HG03060 (cell line): Measurements from ENCODE around the gene DMRT1.

Experiments used
- ATAC-seq: cut with Tn5 transposase; IDR thresholded peaks from one replicate; pipeline ENCODE4 v1.9.1; 2021; ENCODE audit warnings: low read depth, moderate number of reproducible peaks; ENCODE audit not compliant: unreplicated experiment

DMRT1 gene

DNA sequence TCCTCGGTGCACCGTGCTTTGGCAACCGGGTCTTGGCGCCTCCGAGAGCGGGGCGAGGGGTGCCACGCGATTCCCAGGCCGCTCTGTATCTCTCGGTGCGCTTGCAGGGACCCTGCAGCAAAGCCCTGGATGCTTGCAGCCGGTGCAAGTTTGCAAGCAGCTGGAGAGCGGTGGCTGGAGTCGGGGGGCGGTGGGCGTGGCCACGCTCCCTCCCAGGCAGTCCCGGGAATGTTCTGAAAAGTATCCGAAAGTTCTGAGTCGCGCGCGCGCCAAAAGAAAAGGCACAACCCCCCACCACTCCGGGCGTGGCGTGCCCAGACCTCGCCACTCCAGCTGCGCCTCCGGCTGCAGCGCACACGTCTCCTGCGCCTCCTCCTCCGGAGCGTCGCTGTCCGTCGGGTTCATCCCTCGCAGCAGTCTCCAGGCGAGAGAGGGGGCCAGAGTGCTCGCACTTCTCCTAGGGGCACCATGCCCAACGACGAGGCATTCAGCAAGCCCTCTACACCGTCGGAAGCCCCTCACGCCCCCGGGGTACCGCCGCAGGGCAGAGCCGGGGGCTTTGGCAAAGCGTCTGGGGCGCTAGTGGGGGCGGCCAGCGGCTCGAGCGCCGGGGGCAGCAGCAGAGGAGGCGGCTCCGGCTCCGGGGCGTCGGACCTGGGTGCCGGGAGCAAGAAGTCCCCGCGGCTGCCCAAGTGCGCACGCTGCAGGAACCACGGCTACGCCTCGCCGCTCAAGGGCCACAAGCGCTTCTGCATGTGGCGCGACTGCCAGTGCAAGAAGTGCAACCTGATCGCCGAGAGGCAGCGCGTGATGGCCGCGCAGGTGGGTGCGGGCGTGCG, at the start of gene DMRT1:
DMRT1 (plus strand) TSS at position 327 of the 839 bp plus-strand sequence; CDS start at position 469, 142 bp downstream.
- no peak for ATAC-seq

DNA sequence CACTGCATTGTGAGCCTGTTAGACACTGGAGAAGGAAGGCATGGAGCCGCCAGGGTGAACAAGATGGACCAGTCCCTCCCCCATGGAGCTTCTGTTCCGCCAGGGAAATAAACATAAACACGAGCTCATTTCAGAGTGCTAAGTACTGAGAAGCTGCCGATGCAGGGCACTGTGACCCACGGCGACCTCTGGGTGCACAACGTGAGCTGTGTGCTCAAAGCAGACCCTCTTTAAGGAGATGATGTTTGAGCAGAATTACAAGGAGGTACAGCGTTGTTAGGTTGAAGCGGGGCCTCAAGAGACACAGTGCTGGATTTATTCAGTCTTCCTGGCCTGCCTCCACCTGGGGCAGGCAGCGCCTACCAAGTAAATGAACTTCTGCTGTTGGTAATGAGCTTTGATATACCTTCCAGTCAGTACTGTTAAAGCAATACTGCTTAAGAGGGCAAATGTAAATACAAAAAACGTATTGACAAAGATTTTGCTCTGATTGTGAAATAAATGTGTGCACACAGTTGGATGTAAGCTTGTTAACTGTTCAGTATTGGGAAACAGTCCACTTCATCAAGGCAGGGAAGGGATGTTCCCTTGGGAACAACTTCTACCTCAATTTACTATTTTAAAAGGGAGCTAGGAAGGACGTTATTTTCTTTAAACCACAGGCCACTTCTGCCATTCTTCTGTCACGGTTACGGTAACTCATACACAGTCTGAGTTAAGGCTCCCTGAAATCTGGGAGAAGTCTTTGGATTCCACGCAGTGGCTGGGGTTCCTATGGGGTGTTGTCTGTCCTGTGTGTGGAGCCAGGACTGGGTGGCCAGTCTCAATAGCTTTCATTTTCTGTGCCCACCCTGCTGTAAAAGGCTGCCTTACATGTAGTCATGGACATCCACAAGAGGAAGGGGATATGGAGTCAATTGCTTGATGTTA, 48.9 kb upstream of the DMRT1 start:
- no peak for ATAC-seq

GRCh38 chr9:794386-794785, 47.1 kb upstream of the DMRT1 start:
- no peak for ATAC-seq

DNA sequence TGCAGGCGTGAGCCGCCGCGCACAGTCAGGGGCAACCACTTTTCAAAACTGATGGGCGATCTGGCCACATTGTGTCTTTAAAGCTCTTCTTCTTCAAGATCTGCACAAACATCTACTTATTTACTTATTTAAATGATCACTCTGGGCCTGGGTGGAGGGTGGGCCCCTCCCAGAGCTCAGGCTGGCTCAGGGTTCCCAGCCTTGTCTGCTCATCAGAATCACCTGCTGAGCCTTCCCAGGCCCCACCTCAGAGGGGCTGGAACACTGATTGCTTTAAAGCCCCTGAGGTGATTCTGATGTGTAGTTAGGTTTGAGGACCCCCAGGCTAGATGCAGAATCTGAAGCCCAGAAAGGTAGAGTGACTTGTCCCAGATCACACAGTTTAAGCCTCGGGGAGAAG, 45.6 kb upstream of the DMRT1 start:
- ATAC-seq, result no peak

- no peak for ATAC-seq
Measured at GRCh38 chr9:800591-801150, 40.8 kb upstream of the DMRT1 start.

GRCh38 chr9:801399-802071, 40.0 kb upstream of the DMRT1 start:
- ATAC-seq, result no peak

GRCh38 chr9:804026-804425, 37.5 kb upstream of the DMRT1 start:
- no peak for ATAC-seq

- no peak for ATAC-seq
Measured at GRCh38 chr9:805151-805550, 36.3 kb upstream of the DMRT1 start.

- no peak for ATAC-seq
Measured at GRCh38 chr9:806285-807156, 35.0 kb upstream of the DMRT1 start.

- no peak for ATAC-seq
Measured at GRCh38 chr9:811106-811531, 30.4 kb upstream of the DMRT1 start.

DNA sequence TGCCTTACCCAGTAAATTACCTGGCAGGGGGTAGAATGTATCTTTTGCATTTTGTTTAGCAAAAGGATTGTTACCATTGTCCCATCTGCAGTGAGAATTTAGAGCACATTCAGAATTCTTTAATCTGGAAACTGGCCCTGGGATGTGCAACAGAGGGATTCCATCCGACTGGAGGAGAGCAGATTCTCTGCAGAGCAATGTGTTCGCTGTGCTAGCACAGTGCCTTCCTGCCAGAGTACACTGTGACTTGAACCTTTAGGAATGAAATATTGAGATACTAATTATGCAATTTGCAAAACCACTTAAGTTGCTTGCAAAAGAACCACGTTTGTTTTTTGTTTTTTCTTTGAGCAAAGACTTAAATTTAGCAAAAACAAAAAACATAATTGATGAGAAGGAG, 22.5 kb upstream of the DMRT1 start:
- ATAC-seq, result no peak

DNA sequence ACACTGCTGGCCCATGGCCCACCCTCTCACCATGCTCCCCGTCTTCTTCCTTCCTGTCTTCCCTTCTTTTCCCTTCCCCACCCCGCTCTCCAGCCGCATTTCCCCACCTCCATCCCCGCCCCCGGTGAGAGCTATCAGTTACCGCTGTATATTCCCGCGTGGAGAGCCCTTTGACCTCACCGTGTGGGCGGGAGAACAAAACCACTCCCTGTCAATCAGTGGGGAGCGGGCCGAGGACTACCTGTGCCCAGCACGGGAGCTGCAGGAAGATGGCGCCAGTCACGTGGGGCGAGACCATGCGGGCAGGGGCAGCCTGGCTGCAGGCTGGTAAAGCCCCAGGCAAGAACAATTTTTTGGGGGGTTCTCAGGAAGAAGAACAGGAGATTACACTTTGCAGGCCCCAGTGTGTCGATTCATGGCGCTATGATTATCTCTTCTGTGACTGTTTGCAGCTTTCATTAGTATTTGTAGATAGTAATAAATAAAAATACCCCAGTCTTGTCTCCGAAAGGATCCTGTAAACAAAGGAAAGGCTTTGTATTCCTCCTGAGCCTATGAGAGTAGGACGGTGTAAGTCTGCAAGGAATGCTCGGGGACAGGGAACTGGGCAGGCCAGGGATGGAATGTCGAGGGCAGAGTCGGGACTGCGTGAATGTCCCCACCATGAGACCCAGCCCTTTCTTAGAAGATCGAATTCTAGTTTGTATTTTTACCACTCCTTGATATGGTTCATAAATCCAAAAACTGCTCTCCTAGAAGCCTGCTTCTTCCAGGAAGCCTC, 14.8 kb upstream of the DMRT1 start:
- no peak for ATAC-seq

DNA sequence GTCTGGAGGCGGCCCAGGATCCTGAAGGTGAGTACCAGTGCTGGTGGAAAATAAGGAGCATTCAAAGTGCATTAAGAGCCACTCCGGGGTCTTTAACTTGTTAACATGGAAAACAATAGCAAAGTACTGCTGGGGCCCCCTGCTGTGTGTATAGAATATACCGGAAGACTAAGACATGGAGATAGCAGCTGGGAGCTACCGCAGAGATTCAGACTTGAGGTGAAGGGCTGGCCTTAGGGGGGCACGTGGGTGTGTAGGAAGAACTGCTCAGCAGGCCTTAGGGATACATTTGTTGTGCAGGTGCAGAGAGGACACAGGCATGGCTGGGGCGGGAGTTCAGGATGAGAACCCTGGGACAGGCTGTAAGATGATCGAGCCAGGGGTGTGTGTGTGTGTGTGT, 1.2 kb upstream of the DMRT1 start:
- no peak for ATAC-seq

DNA sequence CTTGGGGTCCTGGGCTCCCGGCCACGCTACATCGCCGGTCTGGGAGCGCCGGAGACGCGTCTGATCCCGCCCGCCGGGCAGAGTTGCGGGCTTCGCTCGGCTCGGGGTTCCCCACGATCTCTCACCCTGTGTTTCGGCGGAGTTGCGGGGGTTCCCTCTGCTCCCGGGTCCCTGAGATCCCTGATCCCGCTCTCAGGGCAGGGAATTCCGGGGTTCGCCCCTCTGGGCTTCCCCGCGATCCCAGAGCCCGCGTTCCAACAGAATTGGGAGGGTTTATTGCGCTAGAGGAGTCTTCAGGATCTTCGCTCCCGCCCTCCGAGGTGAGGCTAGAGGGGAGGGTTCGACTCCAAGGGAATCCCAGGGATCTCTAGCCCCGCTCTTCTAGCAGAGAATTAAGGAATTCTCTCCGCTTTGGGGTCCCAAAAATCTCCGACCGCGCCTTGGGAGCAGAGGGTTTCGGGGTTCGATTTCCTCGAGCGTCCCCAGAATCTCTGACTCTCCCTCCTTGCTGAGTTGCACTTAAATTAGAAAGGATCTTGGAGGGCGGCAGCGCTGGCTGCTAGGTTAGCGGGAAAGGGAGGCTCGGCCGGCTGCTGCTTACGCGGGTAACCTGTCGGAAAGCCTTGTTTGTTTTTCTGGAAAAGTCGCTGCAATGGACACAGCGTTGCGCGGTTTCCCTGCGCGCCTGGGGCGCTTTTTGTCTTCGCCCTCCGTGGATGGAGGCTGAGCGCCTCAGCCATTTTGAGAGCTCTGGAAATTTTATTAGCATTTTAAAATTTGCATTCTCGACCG, 1.3 kb downstream of the DMRT1 start:
- no peak for ATAC-seq

DNA sequence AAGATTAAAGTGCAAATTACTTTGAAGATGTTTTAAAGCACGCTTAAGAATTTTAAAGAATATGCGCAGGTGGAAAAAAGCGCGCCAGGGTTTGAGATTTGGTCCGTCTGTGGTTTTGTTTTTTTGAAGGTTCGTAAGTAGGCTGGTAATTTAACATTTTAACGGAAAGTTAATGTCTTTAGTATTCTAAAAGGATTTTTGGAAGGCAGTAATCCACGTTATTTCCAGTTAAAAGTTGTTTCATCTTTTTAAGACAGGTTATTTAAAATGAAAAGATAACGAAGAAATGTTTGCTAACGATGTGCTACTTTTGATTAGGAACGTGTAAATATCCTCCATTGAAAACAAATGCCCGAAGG, 1.9 kb downstream of the DMRT1 start:
- no peak for ATAC-seq

- ATAC-seq, result no peak
Measured at GRCh38 chr9:846852-847251, 5.4 kb downstream of the DMRT1 start.

DNA sequence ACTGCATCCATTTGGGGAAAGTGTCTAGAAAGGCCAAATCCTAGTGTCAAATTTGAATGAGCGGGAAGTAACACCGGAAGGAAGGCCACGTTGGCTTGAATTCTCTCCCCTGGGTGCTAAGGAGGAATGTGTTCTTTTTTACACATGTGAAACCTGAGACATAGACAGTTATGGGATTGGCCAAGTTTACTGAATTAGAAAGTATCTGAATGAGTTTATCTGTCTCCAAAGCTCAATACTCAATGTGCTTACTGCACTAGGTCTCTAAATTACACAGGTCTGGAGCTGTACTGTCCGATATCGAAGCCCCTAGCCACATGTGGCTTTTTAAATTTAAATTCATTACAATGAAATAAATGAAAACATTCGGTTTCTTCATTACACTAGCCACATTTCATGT, 6.0 kb downstream of the DMRT1 start:
- no peak for ATAC-seq

DNA sequence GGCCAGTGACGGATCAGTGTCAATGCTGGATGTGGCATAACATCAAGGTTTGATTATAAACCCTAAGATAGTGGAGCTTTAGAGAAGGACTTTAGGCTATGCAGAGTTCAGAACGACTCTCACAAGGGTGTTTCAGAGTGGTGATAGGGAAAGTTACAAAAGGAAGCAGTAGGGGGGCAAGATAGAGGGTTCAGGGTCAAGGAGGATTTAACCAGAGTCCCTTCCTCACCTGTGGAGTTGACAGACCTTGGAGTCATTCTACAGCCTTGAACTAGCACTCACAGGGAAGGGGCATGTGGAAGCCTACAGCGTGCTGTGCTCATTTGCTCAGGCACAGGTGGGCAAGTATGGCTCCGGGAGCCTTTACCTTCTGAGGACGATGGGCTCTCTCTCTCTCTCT, 7.9 kb downstream of the DMRT1 start:
- ATAC-seq, result no peak
